VCaP (cell line): ENCODE results near the gene ATP6V1F.

Experiments used
- H3K27ac ChIP-seq: fragments of 450-650 bp; 2 replicates; pipeline ENCODE4 v1.5.1; 2017
- TF ChIP-seq, protein P1 (sequence below): fragments of 450-650 bp; conservative IDR thresholded peaks from 2 replicates; pipeline ENCODE4 v1.5.1; 2017; ENCODE audit warnings: mild to moderate bottlenecking, moderate library complexity

ATP6V1F gene

DNA sequence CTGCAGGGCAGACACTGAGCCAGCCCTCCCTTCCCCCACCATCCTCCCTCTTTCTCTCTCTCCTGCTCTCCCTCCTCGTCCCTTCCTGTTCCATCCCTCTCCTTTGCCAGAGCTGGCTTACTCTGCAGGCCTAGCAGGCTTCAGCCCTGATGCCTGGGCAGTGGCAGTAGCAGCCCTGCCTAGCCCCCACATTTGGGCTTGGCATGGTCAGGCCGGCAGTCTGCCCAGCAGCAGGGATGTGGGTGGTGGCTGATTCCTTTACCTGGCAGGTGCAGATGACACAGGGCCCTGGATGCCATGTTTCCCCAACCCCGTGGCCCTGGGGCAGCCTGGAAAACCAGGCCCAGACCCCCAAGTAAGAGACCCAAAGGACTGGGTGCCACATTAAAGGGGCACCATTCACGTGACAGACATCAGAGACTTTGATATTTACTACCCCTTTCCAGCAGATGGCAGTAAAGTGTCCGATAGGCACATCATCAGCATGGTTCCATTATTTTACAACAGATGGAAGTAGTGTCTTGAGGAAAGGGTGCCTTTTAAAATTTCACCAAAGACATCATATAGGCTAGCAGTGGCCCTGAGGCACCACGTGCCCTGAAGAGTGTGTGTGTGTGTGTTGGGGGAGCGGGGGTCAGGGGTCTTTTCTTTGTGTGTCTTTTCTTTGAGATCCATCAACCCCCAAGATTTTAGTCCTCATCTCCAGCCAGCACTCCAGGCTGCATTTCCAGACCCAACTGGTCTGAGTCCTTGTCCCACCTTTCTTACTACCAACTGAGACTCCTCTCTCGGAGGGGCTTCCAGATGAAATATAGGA is 41.9 kb downstream of the ATP6V1F start:
- H3K27ac ChIP-seq, result no peak overlapping the region
- TF ChIP-seq, protein P1, sequence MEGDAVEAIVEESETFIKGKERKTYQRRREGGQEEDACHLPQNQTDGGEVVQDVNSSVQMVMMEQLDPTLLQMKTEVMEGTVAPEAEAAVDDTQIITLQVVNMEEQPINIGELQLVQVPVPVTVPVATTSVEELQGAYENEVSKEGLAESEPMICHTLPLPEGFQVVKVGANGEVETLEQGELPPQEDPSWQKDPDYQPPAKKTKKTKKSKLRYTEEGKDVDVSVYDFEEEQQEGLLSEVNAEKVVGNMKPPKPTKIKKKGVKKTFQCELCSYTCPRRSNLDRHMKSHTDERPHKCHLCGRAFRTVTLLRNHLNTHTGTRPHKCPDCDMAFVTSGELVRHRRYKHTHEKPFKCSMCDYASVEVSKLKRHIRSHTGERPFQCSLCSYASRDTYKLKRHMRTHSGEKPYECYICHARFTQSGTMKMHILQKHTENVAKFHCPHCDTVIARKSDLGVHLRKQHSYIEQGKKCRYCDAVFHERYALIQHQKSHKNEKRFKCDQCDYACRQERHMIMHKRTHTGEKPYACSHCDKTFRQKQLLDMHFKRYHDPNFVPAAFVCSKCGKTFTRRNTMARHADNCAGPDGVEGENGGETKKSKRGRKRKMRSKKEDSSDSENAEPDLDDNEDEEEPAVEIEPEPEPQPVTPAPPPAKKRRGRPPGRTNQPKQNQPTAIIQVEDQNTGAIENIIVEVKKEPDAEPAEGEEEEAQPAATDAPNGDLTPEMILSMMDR, result peak; percentile 84

DNA sequence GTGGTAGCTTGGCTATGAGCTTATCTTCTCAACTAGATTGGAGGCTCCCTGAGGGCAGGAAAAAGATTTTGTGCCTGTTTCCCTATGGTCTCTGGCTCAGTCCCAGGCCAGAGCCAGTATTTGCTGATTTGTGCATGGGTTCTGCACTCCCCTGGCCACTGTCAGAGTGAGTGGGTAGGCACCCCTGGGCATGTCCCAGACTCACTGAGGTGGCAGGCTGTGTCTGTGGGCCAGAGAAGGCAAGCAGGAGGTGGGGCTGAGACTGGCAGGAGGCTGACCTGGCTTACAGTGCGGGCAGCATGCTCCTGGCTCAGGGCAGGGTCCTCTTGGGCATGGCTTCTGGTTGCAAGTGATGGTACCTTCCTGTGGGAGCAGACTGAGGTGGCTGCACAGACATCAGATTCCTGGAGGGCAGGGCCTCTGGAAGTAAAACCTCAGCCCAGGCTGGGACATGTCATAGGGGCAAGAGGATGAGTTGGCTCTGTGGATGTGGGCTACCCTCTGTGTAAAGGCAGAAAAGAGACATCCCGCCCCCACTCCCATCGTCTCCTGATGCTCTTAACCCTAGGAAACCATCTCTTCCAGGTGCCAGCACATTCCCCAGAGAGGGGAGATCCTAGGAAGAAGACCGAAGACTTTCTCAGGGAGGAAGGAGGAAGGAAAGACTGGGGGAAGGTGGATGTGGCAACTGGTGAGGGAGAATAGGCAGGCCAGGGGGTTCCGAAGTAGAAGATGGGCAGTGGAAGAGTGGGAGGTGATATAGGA is 43.5 kb downstream of the ATP6V1F start:
- TF ChIP-seq, protein P1, result no peak
- no peak overlapping the region for H3K27ac ChIP-seq

DNA sequence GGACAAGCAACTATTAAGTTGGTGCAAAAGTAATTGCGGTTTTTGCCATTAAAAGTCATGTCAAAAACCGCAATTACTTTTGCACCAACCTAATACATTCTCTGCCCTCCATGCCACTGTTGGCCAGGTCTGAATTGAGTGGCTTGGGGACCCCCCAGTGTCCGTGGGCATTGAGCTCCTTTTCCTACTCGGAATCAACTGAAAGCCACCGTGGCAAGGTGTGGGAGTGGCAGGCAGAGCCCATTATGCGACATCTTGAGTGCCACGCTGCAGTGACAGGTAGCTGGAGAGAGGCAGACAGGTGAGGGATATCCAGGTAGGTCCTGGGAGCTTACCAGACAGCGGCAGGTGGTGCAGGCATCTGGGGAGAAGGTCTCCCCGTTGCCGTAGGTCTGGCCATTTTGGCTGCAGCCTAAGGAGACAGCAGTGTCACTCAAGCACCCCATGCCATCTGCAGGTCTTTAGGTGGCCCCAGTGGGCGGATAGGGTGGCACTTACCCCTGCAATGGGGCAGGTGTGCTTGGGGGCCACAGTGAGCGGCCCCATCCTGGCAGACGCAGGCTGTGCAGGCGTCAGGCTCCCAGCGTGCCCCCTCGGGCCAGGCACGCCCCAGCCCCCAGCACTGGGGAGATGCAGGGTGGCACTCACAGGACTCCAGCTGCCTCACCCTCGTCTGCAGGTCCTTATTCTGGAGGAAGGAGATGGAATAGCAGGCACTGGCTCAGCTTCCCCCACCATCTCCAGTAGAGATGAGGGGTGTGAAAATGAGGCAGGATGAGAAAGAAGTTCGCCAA is 44.3 kb downstream of the ATP6V1F start:
- no peak overlapping the region for H3K27ac ChIP-seq
- TF ChIP-seq, protein P1, result no peak

DNA sequence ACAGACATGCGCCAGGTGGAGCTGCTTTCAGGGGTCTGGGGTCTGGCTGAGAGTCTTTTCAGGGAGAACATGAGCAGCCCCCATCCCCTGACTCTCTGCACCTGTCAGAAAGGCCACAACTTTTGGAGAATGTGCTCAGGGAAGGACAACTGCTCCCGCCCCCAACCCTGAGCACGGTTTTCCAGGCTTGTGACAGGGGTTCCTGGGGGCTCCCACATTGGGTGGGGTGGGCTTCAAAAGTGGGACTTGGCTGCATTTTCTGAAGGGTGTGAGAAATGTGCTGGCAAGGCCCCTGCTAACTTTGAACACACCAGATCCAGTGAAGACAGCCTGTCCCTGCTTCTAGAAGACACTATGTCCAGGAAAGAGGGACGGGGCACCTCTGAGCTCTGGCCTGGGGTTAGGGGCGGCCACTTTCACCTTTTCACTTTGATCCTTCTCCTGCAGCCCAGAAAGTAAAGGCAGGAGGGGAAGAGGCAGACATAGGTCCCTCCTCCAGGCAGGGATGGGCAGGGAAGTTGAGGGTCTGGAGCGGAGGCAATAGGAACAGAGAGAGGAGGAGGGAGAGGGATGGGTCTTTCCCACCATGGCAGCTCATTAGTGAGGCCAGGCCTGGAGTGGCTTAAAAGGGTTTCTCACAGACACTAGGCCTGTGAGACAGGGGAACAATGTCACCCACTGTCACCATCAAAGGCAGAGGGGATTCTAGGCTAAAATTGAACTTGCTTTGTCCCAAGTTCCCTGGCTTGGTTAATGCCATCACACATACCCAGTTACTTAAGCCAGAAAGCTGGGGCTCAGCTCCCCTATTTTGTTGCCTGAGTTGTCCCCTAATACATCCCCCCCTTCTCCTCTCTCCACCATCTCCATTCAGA is 46.3 kb downstream of the ATP6V1F start:
- H3K27ac ChIP-seq, result no peak overlapping the region; the same call in 1 of the 2 replicates
- TF ChIP-seq, protein P1, result no peak

DNA sequence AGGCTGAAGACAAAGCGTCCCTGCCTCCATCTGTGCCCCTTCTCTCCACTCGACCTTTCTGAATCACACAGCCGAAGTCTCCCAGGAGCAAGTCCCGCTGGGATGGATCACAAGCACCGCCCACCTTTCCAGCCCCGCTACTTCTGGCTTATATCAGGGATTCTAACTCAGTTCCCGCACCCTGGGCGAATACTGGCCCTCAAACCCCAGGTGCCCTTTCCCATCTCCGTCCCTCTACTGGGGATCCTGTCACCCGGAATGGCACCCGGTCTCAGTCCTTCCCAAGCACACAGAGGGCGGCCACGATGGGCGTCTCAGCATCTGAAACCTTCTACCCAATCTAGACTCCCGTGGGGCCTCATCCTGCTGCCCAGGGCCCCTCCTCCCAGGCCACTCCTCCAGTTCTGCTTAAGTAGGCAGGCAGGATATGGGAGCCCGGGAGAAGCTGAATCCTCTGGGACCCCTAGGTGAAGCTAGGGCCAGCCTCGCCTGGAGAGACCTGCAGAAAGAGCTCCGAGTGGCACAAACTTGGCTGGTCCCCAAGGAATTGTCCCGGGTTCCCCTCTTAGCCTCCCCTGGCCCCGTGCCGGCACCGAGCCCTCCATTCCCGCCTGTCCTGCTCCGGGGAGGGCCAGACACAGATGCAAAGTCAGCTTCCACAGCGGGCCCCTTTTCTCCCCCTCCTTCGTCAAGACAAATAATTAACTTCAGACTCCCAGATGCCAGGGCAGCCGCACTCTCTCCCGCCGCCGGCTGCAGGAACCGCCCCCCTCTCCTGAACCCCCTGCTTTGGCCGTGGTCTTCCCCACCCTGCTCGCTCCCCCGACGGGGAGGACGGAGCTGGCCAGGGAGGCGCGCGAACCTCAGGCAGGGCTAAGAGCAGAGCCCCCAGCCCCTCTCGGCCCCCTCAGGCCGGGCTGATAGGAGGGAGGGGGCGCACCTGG is 47.2 kb downstream of the ATP6V1F start:
- TF ChIP-seq, protein P1, result no peak
- peak overlapping the region; percentile 33; the same call in 1 of the 2 replicates for H3K27ac ChIP-seq

DNA sequence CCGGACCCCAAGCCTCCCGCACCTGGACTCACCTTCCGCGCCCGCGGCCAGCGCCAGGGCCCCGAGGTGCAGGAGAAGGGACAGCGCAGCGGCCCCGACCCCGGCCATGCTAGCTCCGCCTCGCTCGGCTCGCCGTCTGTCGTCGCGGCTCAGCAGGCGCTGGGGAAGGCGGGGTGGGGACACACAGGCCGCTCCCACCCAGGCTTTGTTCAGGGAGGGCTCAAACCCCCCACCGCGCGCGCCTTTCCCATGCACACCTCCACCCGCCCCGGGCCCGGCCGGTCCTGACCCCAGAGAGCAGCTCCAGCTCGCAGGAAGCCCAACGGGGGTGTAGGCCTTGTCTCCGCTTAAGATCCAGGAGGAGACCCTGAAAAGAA is 47.9 kb downstream of the ATP6V1F start, which contains the start of gene KCP:
KCP (minus strand) TSS at position 141 of the 377 bp plus-strand sequence; CDS start at position 108, 33 bp downstream.
- TF ChIP-seq, protein P1, result no peak
- peak within 1 kb of the TSS; percentile 33; the same call in 1 of the 2 replicates for H3K27ac ChIP-seq
